BE2C (cell line): ENCODE measurements around the gene GTF3C1.

Experiments used
- DNase-seq: peaks from one replicate; pipeline ENCODE4 v3.0.0-alpha.2; 2020
- H3K27me3 ChIP-seq: fragments of 250-450 bp; sonication (Bioruptor Pico); 2 replicates; pipeline ENCODE4 v1.5.1; 2020; ENCODE audit warnings: mild to moderate bottlenecking
- H3K36me3 ChIP-seq: fragments of 250-450 bp; sonication (Bioruptor Pico); 2 replicates; pipeline ENCODE4 v1.5.1; 2020; ENCODE audit warnings: mild to moderate bottlenecking
- H3K4me1 ChIP-seq: fragments of 250-450 bp; sonication (Bioruptor Pico); 2 replicates; pipeline ENCODE4 v1.5.1; 2020
- H3K4me3 ChIP-seq: 2 replicates; pipeline ENCODE4 v1.5.1; 2011; ENCODE audit warnings: low read depth, low read length
- H3K9me3 ChIP-seq: fragments of 250-450 bp; sonication (Bioruptor Pico); 2 replicates; pipeline ENCODE4 v1.5.1; 2020
- CTCF ChIP-seq: IDR thresholded peaks from 2 replicates; pipeline ENCODE4 v1.5.1; 2012; ENCODE audit warnings: mild to moderate bottlenecking, low read depth, low read length

GTF3C1 gene

GRCh38 chr16:27556471-27556870 is 6.8 kb upstream of the GTF3C1 start:
- H3K4me3 ChIP-seq = no peak overlapping the region
- H3K27me3 ChIP-seq = no peaks in the 10 kb centered on the region
- H3K36me3 ChIP-seq = no peaks in the 10 kb centered on the region
- no peaks in the 10 kb centered on the region for H3K4me1 ChIP-seq
- no peaks in the 10 kb centered on the region for H3K9me3 ChIP-seq
- TF ChIP-seq CTCF = no peak
- no peak for DNase-seq

GRCh38 chr16:27551036-27551435 is 1.3 kb upstream of the GTF3C1 start:
- H3K4me3 ChIP-seq = no peak overlapping the region; the same call in 1 of the 2 replicates
- H3K4me1 ChIP-seq = peaks cover 6% of the 10 kb centered on the region
- no peak for TF ChIP-seq CTCF
- H3K27me3 ChIP-seq = no peaks in the 10 kb centered on the region
- DNase-seq = no peak
- H3K36me3 ChIP-seq = peaks cover 8% of the 10 kb centered on the region; the same call in 1 of the 2 replicates
- H3K9me3 ChIP-seq = no peaks in the 10 kb centered on the region

- no peak for DNase-seq
- no peak for TF ChIP-seq CTCF
- peaks cover 10% of the 10 kb centered on the region for H3K36me3 ChIP-seq
- H3K9me3 ChIP-seq = no peaks in the 10 kb centered on the region
- no peaks in the 10 kb centered on the region for H3K27me3 ChIP-seq
- peak overlapping the region; percentile 100 for H3K4me3 ChIP-seq
- H3K4me1 ChIP-seq = peaks cover 6% of the 10 kb centered on the region
Observed at GRCh38 chr16:27550582-27550920, 838 bp upstream of the GTF3C1 start.

- no peak for TF ChIP-seq CTCF
- Histone ChIP-seq H3K36me3 (peaks cover 20% of the 10 kb centered on the region), H3K27me3 (no peaks in the 10 kb centered on the region), H3K4me3 (peak overlapping the region; percentile 100), H3K4me1 (peaks cover 6% of the 10 kb centered on the region), H3K9me3 (no peaks in the 10 kb centered on the region)
- DNase-seq = no peak
Observed at GRCh38 chr16:27549464-27549745, 308 bp downstream of the GTF3C1 start.

- Histone ChIP-seq H3K27me3 (no peaks in the 10 kb centered on the region), H3K4me1 (peaks cover 6% of the 10 kb centered on the region), H3K9me3 (no peaks in the 10 kb centered on the region), H3K36me3 (peaks cover 35% of the 10 kb centered on the region), H3K4me3 (no peak overlapping the region)
- no peak for TF ChIP-seq CTCF
- no peak for DNase-seq
Observed at GRCh38 chr16:27547851-27548250, 1.9 kb downstream of the GTF3C1 start.

- peaks cover 6% of the 10 kb centered on the region for H3K4me1 ChIP-seq
- TF ChIP-seq CTCF = no peak
- peaks cover 43% of the 10 kb centered on the region for H3K36me3 ChIP-seq
- peak; percentile 9 for DNase-seq
- H3K27me3 ChIP-seq = no peaks in the 10 kb centered on the region
- no peaks in the 10 kb centered on the region for H3K9me3 ChIP-seq
- H3K4me3 ChIP-seq = no peak overlapping the region
Observed at GRCh38 chr16:27547134-27547533, 2.6 kb downstream of the GTF3C1 start.
